ENCODE data around the gene TRIM9.

DNA sequence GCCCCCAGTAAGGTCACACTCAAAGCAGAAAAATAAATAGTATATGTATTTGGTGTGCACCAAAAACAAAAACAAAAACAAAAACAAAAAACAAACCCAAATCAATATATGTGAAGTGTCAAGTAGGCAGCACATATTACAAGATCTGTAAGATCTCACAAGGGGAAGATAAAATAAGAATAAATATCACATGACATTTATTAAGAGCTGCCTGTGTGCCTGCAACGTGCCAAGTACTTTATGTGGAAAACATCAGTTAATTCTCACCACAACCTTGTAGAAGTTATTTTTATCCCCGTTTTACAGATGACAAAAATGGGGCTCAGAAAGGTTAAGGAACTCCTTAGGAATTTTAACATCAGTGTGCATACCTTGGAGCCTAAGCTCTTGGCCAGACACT lies 26.6 kb downstream of the TRIM9 start:
- no peak for TF ChIP-seq CTCF (conservative IDR thresholded peaks at IDR 0.05; ENCODE audit: low read depth, low read length)
- TF ChIP-seq EZH2 (IDR thresholded peaks at IDR 0.05; ENCODE audit: borderline replicate concordance, low read depth, low read length, poor library complexity, severe bottlenecking): no peak

Measured in A673 (cell line).